NT2/D1 (cell line): ENCODE data around the gene BID.

Experiments used
- SUZ12 ChIP-seq: IDR thresholded peaks from 2 replicates; pipeline ENCODE4 v1.6.1; 2011; ENCODE audit not compliant: insufficient read length, insufficient read depth; ENCODE audit errors: extremely low read depth
- YY1 ChIP-seq: IDR thresholded peaks from 2 replicates; pipeline ENCODE4 v1.6.1; 2011; ENCODE audit not compliant: insufficient read length, insufficient read depth
- ZNF274 ChIP-seq: IDR thresholded peaks from 2 replicates; pipeline ENCODE4 v1.6.1; 2011; ENCODE audit warnings: mild to moderate bottlenecking, low read depth, low read length

- TF ChIP-seq YY1 (no peak), ZNF274 (no peak), SUZ12 (no peak)
Measured at GRCh38 chr22:17777005-17777716, 2.9 kb upstream of the BID start.
